Nephron progenitor cell (in vitro differentiated cells): ENCODE measurements around the gene ZNF280B.

Experiments used
- DNase-seq: peaks from one replicate; pipeline ENCODE4 v3.0.0; 2021
- H3K27ac Mint-ChIP-seq: 2 replicates; pipeline ENCODE4 v1.8.0; 2021; ENCODE audit warnings: mild to moderate bottlenecking, moderate library complexity, mixed read lengths
- H3K27me3 Mint-ChIP-seq: 2 replicates; pipeline ENCODE4 v1.8.0; 2021; ENCODE audit warnings: mild to moderate bottlenecking, low read depth, mixed read lengths; ENCODE audit not compliant: poor library complexity
- H3K36me3 Mint-ChIP-seq: 2 replicates; pipeline ENCODE4 v1.8.0; 2021; ENCODE audit warnings: low read depth, mixed read lengths
- H3K4me1 Mint-ChIP-seq: 2 replicates; pipeline ENCODE4 v1.8.0; 2021; ENCODE audit warnings: mixed read lengths
- H3K4me3 Mint-ChIP-seq: 2 replicates; pipeline ENCODE4 v1.8.0; 2021; ENCODE audit warnings: mild to moderate bottlenecking, moderate library complexity, mixed read lengths
- H3K9me3 Mint-ChIP-seq: 2 replicates; pipeline ENCODE4 v1.8.0; 2021; ENCODE audit warnings: mild to moderate bottlenecking, moderate library complexity, mixed read lengths
- CTCF ChIP-seq: fragments of 200-600 bp; sonication (generic); IDR thresholded peaks from 2 replicates; pipeline ENCODE4 v1.5.0; 2021; ENCODE audit warnings: antibody characterized with exemption

Gene ZNF280B

GRCh38 chr22:22521631-22522030 lies 13.1 kb upstream of the ZNF280B start:
- DNase-seq: no peak
- Mint-ChIP-seq H3K4me3 (no peak overlapping the region), H3K36me3 (no peaks in the 10 kb centered on the region), H3K27ac (no peak overlapping the region), H3K27me3 (peaks cover 43% of the 10 kb centered on the region), H3K9me3 (peaks cover 5% of the 10 kb centered on the region), H3K4me1 (peaks cover 13% of the 10 kb centered on the region)
- TF ChIP-seq CTCF: no peak

GRCh38 chr22:22520667-22521602 lies 12.4 kb upstream of the ZNF280B start:
- H3K9me3 Mint-ChIP-seq: peaks cover 5% of the 10 kb centered on the region
- TF ChIP-seq CTCF: no peak
- no peak for DNase-seq
- peaks cover 44% of the 10 kb centered on the region for H3K27me3 Mint-ChIP-seq
- no peaks in the 10 kb centered on the region for H3K36me3 Mint-ChIP-seq
- H3K4me1 Mint-ChIP-seq: peaks cover 13% of the 10 kb centered on the region
- H3K27ac Mint-ChIP-seq: no peak overlapping the region
- H3K4me3 Mint-ChIP-seq: no peak overlapping the region

- no peaks in the 10 kb centered on the region for H3K36me3 Mint-ChIP-seq
- H3K4me1 Mint-ChIP-seq: peaks cover 13% of the 10 kb centered on the region
- DNase-seq: no peak
- no peak within 1 kb of the TSS for H3K27ac Mint-ChIP-seq
- peaks cover 42% of the 10 kb centered on the region for H3K27me3 Mint-ChIP-seq
- peaks cover 5% of the 10 kb centered on the region for H3K9me3 Mint-ChIP-seq
- H3K4me3 Mint-ChIP-seq: peak within 1 kb of the TSS; percentile 35
- no peak for TF ChIP-seq CTCF
These were observed 11.6 kb upstream of the ZNF280B start, which contains the start of gene ZNF280A for GRCh38 chr22:22520020-22520656. TSS of gene ZNF280A (minus strand) at chr22:22520270. CDS start at chr22:22515630, 4,640 bp downstream.

- no peak for DNase-seq
- H3K27ac Mint-ChIP-seq: no peak overlapping the region
These were observed 11.0 kb upstream of the ZNF280B start for GRCh38 chr22:22519591-22519990.

GRCh38 chr22:22516992-22517391 lies 8.4 kb upstream of the ZNF280B start:
- no peak for DNase-seq
- H3K27me3 Mint-ChIP-seq: peaks cover 50% of the 10 kb centered on the region
- no peaks in the 10 kb centered on the region for H3K9me3 Mint-ChIP-seq
- peaks cover 13% of the 10 kb centered on the region for H3K4me1 Mint-ChIP-seq
- no peak for TF ChIP-seq CTCF
- H3K27ac Mint-ChIP-seq: no peak overlapping the region
- H3K4me3 Mint-ChIP-seq: no peak overlapping the region
- no peaks in the 10 kb centered on the region for H3K36me3 Mint-ChIP-seq

More at GRCh38 chr22:22519591-22519990, 11.0 kb upstream of the ZNF280B start:
- TF ChIP-seq CTCF: no peak
- peak overlapping the region; percentile 35 for H3K4me3 Mint-ChIP-seq
- H3K27me3 Mint-ChIP-seq: peaks cover 42% of the 10 kb centered on the region
- H3K9me3 Mint-ChIP-seq: peaks cover 5% of the 10 kb centered on the region
- no peaks in the 10 kb centered on the region for H3K36me3 Mint-ChIP-seq
- peaks cover 13% of the 10 kb centered on the region for H3K4me1 Mint-ChIP-seq
